SU-DHL-6 (cell line): ENCODE data around the gene RNF7.

Source experiments
- H2AFZ ChIP-seq: fragments of 200-600 bp; sonication (generic); 2 replicates; pipeline ENCODE4 v1.6.1; 2014; ENCODE audit warnings: low read depth, mild to moderate bottlenecking, moderate library complexity, mixed read lengths, antibody characterized with exemption, low read length; ENCODE audit not compliant: severe bottlenecking
- H3F3A ChIP-seq: fragments of 200-600 bp; shearing (Covaris generic); 2 replicates; pipeline ENCODE4 v1.6.0; 2016; ENCODE audit warnings: antibody characterized with exemption, mild to moderate bottlenecking; ENCODE audit not compliant: insufficient read depth
- H3K27ac ChIP-seq: fragments of 200-600 bp; sonication (generic); 2 replicates; pipeline ENCODE4 v1.5.1; 2016; ENCODE audit warnings: low read depth, mild to moderate bottlenecking, low read length, moderate library complexity, mixed read lengths
- H3K27me3 ChIP-seq: fragments of 200-600 bp; sonication (generic), shearing (Covaris generic); 2 replicates; pipeline ENCODE4 v1.6.0; 2014; ENCODE audit warnings: mild to moderate bottlenecking, low read length
- H3K36me3 ChIP-seq: fragments of 200-600 bp; sonication (generic); 2 replicates; pipeline ENCODE4 v1.6.1; 2014; ENCODE audit warnings: mild to moderate bottlenecking, low read length, mixed read lengths
- H3K4me2 ChIP-seq: fragments of 300-600, 200-600 bp; shearing (Covaris generic), sonication (generic); 2 replicates; pipeline ENCODE4 v1.6.0; 2014; ENCODE audit warnings: low read length, low read depth, mild to moderate bottlenecking; ENCODE audit not compliant: poor library complexity, severe bottlenecking
- H3K4me3 ChIP-seq: fragments of 200-600 bp; sonication (generic); 2 replicates; pipeline ENCODE4 v1.5.1; 2014; ENCODE audit warnings: antibody characterized with exemption, low read length, mild to moderate bottlenecking, mixed read lengths; ENCODE audit not compliant: insufficient read depth, poor library complexity, severe bottlenecking
- H3K79me2 ChIP-seq: fragments of 200-600 bp; sonication (generic); 2 replicates; pipeline ENCODE4 v1.6.1; 2014; ENCODE audit warnings: mild to moderate bottlenecking, low read length, moderate library complexity; ENCODE audit not compliant: insufficient read depth
- H3K9ac ChIP-seq: fragments of 200-600 bp; sonication (generic); 2 replicates; pipeline ENCODE4 v1.7.0; 2014; ENCODE audit warnings: mild to moderate bottlenecking, low read length
- H3K9me2 ChIP-seq: fragments of 200-600 bp; sonication (generic); replicated peaks from 2 replicates; pipeline ENCODE4 v1.6.1; 2014; ENCODE audit warnings: low read length; ENCODE audit not compliant: insufficient read depth
- H3K9me3 ChIP-seq: fragments of 200-600 bp; sonication (generic); 2 replicates; pipeline ENCODE4 v1.6.1; 2014; ENCODE audit warnings: low read length, mixed read lengths; ENCODE audit not compliant: insufficient read depth
- H4K20me1 ChIP-seq: fragments of 200-600 bp; sonication (generic); 2 replicates; pipeline ENCODE4 v1.6.1; 2014; ENCODE audit warnings: low read depth, mild to moderate bottlenecking, antibody characterized with exemption, low read length, moderate library complexity, mixed read lengths
- EZH2phosphoT487 ChIP-seq: fragments of 200-600 bp; sonication (generic), shearing (Covaris generic); conservative IDR thresholded peaks from 2 replicates; pipeline ENCODE4 v1.6.1; 2018; ENCODE audit warnings: mild to moderate bottlenecking, antibody characterized with exemption, low read length, moderate library complexity, mixed read lengths
- TF ChIP-seq, protein P1 (sequence below): fragments of 200-600 bp; sonication (generic); IDR thresholded peaks from one replicate; pipeline ENCODE4 v1.5.1; 2017; ENCODE audit warnings: antibody characterized with exemption, mild to moderate bottlenecking, low read length, moderate library complexity; ENCODE audit not compliant: insufficient read depth, poor library complexity, severe bottlenecking

Gene RNF7

GRCh38 chr3:141779667-141780066 lies 41.6 kb downstream of the RNF7 start:
- no peaks in the 10 kb centered on the region for H3K27me3 ChIP-seq
- no peak overlapping the region for H3K4me2 ChIP-seq
- H3K9ac ChIP-seq = no peak overlapping the region
- H3K79me2 ChIP-seq = no peaks in the 10 kb centered on the region
- H3K27ac ChIP-seq = no peak overlapping the region
- no peaks in the 10 kb centered on the region for H3F3A ChIP-seq
- no peak overlapping the region for H3K4me3 ChIP-seq
- H3K36me3 ChIP-seq = no peaks in the 10 kb centered on the region
- TF ChIP-seq EZH2phosphoT487 = no peak
- TF ChIP-seq, protein P1, sequence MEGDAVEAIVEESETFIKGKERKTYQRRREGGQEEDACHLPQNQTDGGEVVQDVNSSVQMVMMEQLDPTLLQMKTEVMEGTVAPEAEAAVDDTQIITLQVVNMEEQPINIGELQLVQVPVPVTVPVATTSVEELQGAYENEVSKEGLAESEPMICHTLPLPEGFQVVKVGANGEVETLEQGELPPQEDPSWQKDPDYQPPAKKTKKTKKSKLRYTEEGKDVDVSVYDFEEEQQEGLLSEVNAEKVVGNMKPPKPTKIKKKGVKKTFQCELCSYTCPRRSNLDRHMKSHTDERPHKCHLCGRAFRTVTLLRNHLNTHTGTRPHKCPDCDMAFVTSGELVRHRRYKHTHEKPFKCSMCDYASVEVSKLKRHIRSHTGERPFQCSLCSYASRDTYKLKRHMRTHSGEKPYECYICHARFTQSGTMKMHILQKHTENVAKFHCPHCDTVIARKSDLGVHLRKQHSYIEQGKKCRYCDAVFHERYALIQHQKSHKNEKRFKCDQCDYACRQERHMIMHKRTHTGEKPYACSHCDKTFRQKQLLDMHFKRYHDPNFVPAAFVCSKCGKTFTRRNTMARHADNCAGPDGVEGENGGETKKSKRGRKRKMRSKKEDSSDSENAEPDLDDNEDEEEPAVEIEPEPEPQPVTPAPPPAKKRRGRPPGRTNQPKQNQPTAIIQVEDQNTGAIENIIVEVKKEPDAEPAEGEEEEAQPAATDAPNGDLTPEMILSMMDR = no peak
- no peaks in the 10 kb centered on the region for H4K20me1 ChIP-seq
- no peak overlapping the region for H2AFZ ChIP-seq
- H3K9me2 ChIP-seq = no peaks in the 10 kb centered on the region
- no peaks in the 10 kb centered on the region for H3K9me3 ChIP-seq

DNA sequence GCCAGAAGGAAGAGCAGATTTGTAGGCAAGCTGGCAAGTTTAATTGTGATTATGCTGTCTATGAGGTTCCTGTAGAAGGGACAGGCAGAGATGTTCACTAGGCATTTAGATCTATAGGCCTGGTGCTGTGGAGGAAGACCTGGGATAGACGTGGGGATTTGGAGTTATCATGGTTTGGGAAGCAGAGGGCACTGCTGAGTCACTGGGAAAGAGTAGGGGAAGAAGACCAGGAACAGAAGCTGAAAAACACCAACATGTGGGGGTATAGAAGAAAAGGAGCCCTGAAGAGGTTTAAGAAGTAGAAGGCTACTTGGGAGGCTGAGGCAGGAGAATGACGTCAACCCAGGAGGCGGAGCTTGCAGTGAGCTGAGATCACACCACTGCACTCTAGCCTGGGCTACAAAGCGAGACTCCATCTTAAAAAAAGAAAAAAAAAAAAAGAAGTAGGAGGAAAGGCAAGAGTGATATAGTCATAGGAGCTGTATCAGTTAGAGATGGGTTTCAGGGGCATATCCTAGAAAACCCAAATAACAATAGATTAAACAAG lies 44.4 kb downstream of the RNF7 start:
- Histone ChIP-seq H3K4me2 (no peak overlapping the region), H3K9me3 (no peaks in the 10 kb centered on the region), H3K9ac (no peak overlapping the region), H2AFZ (no peak overlapping the region), H3F3A (no peaks in the 10 kb centered on the region), H3K36me3 (no peaks in the 10 kb centered on the region), H3K9me2 (no peaks in the 10 kb centered on the region), H3K27me3 (no peaks in the 10 kb centered on the region), H3K4me3 (no peak overlapping the region), H4K20me1 (no peaks in the 10 kb centered on the region), H3K27ac (no peak overlapping the region), H3K79me2 (no peaks in the 10 kb centered on the region)
- TF ChIP-seq EZH2phosphoT487 = no peak
- TF ChIP-seq, protein P1 = no peak

- Histone ChIP-seq H2AFZ (no peak overlapping the region), H3K79me2 (no peaks in the 10 kb centered on the region), H3K9ac (no peak overlapping the region), H3K4me2 (no peak overlapping the region), H3K27me3 (no peaks in the 10 kb centered on the region), H3K27ac (no peak overlapping the region), H3F3A (no peaks in the 10 kb centered on the region), H3K4me3 (no peak overlapping the region), H4K20me1 (no peaks in the 10 kb centered on the region), H3K36me3 (no peaks in the 10 kb centered on the region), H3K9me2 (no peaks in the 10 kb centered on the region), H3K9me3 (no peaks in the 10 kb centered on the region)
- no peak for TF ChIP-seq EZH2phosphoT487
- TF ChIP-seq, protein P1 = no peak
Observed at GRCh38 chr3:141783632-141784031, 45.5 kb downstream of the RNF7 start.
